HG03521 (cell line): ENCODE results near the gene C2CD2.

Experiments used
- ATAC-seq: cut with Tn5 transposase; IDR thresholded peaks from one replicate; pipeline ENCODE4 v1.9.1; 2021; ENCODE audit warnings: mild to moderate bottlenecking, moderate library complexity; ENCODE audit not compliant: unreplicated experiment

Gene C2CD2

GRCh38 chr21:41890355-41890754 is 63.5 kb downstream of the C2CD2 start:
- ATAC-seq = no peak

DNA sequence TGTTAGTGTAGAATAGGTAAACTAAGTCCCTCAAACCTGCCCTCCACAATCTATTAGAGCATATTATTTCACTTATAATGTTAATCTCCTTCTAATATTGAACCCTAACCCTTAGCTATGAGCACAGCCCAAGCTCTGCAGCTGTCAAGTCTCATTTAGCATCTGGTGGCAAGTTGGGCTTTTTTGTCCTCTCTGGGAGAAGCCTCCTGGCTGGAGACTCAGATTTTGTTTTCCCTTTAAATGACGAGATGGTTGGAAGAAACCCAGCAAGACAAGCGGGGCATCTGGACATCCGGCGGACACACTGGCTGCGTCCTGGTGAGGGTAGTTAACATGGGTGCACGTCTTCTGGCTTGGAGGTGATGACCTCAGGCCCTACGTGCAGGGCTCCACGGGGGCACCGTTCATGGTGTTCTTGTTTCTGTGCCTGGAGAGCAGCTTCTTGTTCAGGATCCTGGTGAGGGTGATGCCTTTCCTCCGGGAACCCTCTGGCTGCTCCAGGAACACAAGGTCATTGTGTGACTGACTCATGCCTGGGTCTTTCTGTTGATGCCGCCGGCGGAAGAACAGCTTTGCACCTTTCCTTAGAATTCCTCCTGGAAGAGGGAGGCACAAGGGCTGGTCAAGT is 65.0 kb downstream of the C2CD2 start:
- no peak for ATAC-seq

GRCh38 chr21:41887667-41888066 is 66.2 kb downstream of the C2CD2 start:
- ATAC-seq = no peak

DNA sequence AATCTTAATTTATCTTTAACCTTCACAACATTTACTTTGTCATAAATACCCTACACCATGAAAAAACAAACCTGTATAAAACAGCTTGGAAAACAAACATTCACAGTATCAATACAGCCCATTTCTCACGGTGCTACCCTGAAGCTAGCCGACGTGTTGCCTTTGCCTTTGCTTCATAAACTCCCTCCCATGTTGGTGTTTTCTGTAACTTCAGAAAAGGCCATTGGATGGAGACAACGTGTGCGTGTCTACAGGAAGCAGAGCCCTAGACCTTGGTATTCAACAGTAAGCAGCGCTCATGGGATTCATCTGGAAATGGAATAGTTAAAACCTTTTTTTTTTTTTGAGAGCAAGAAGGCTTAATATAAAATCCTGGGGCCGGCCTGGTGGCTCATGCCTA is 67.5 kb downstream of the C2CD2 start:
- no peak for ATAC-seq

DNA sequence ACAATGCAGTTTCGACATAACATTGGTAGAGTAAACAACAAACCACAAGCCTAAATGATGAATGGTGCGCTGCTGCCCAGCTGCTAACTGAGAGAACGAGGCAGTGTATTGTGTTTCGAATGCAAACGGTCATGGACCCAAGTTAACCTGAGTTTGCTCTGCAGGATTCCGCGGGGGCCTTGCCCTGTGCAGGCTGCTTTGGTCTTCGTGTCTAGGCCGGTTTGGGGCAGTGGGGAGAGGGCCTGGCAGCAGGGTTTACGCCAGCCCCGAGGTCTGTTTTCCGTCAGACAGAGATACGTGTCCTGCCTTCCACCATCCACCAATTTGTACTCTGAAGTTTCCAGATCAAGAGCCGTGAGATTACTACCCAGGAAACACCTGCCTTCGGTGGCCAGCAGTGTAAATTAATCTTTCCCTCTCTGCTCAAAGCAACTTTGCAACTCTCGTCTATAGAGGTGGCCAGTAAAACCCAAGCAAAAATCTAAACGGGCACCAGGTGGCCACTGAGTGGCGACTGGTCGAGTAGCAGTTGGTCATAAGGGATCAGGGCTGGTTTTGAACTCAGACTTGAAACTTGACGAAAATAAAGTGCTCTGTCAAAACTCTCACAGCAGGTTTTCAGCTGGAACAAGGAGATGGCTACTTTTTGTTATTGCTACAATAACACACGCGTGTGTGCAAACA is 68.3 kb downstream of the C2CD2 start:
- no peak for ATAC-seq

DNA sequence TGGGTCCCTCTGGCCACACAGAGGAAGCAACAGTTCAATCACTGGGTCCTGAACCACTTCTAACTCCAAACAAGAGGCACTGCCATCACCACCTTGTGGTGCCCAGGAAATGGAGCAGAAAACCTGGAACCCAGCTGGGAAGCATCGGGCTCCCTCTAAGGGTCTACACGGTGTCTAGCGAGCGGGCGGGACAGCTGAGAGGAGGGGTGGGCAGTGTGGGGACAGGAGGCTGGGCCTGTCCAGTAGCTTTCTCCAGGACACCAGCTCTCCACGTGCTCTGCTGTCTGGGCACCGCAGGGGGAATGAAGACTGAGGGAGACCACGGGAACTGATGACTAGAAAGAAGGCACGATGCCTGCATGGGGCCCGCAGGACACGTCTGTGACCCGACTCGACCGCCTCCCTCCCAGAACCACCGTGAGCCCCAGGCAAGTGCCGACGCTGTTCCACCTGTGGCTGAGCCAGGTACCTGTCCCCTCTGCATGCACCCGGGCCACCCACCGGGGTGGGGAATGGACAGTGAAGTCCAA is 69.3 kb downstream of the C2CD2 start:
- ATAC-seq = no peak

- ATAC-seq = no peak
Observed at GRCh38 chr21:41883582-41883981, 70.2 kb downstream of the C2CD2 start.

GRCh38 chr21:41881051-41881450 is 72.8 kb downstream of the C2CD2 start:
- no peak for ATAC-seq

DNA sequence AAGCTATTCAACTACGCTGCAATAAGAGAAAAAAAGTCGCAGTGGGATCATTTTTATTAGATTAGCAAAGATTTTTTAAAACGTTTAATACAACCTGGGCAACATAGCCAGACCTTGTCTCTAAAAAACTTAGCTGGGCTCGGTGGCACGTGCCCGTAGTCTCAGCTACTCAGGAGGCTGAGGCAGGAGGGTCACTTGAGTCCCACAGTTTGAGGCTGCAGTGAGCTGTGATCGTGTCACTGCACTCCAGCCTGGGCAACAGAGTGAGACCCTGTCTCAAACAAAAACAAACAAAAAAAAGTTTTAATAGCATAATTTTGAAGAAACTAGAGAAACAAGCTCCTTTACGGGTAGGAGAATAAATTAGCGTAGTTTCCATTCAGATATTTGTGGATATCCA is 73.7 kb downstream of the C2CD2 start:
- no peak for ATAC-seq

GRCh38 chr21:41879190-41879998 is 74.4 kb downstream of the C2CD2 start, which contains the start of gene PRDM15:
Gene PRDM15, minus strand, starts transcription at chr21:41879344. Its CDS starts 18,981 bp downstream, at chr21:41860363.
- peak; percentile 68 for ATAC-seq

DNA sequence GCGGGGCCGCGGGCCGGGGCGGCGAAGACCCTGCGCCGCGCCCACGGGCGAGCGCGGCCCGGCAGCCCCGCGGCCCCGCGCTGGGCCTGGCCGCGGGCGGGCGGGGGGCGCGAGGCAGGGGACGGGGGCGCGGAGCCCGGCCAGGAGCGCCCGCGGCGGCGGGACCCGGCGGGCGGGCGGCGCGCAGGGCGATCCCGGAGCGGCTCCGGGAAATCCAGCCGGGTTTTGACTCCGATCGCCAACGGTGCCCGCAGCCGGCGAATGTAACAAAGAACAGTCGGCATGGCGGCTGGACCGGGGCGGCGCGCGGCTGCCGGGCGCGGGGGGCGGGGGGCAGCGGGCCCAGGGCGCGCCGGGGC is 75.0 kb downstream of the C2CD2 start:
- peak; percentile 61 for ATAC-seq

GRCh38 chr21:41877901-41878830 is 75.7 kb downstream of the C2CD2 start:
- peak; percentile 30 for ATAC-seq

GRCh38 chr21:41876928-41877652 is 76.7 kb downstream of the C2CD2 start:
- ATAC-seq = no peak

DNA sequence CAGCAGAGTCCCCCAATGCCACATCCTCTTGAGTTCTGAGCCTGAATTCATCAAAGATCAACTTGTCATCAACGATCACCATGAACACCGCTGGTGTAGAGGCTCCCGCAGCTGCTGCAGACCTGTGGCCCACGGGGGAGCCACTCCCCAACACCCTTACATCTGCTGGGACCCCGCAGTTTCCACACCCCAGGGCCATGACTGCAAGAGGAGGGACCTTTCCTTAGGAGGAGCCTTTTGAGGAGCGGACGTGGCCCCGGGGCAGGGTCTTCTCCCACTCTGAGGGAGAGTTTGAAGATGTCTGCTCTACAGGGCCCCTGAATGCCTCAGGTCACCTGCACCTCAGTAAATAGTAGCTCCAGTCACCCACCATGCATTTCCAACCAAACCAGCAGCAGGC is 77.4 kb downstream of the C2CD2 start:
- no peak for ATAC-seq

DNA sequence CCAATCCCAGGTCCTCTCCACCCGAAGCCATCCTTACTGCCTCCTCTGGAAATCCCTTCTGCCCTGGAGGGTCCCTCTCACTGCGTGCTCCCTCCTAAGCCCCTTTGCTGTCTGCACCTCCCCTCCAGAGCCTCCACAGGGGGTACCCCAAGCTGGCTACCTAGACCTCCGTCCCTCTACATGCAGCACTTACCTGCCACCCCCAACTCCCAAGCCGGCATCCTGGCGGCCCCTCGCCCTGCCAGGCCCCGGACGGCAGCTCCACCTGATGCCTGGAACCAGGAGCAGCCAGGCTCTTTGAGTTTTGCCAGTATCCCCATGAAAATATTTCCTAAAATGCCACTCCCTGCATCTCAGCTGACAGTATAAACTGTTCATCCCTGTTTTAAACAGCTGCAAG is 78.7 kb downstream of the C2CD2 start:
- no peak for ATAC-seq

DNA sequence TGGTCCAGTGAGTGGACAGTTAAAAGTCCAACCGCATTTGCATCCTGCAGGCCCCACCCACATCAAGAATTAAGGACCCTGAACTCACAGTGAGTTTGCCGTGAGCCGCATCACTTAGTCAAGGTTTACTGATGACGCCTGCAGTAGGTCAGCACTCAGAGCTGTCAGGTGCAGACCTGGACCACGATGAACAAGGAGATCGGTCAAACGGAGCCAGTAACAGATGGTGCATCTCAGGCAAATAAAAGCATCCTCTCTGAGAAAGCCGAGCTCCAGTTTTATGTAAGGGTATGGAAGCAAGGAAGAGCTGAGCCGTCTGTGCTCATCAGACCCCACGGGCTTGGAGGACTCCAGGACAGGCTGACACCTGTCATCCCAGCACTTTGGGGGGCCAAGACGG is 79.2 kb downstream of the C2CD2 start:
- no peak for ATAC-seq

GRCh38 chr21:41873426-41873825 is 80.4 kb downstream of the C2CD2 start:
- no peak for ATAC-seq

GRCh38 chr21:41873005-41873404 is 80.8 kb downstream of the C2CD2 start:
- no peak for ATAC-seq

- no peak for ATAC-seq
Observed at GRCh38 chr21:41871293-41872030, 82.4 kb downstream of the C2CD2 start.
